SU-DHL-6 (cell line): ENCODE measurements around the gene FGFR1OP2.

Source experiments
- CTCF ChIP-seq: fragments of 200-600 bp; sonication (generic); IDR thresholded peaks from one replicate; pipeline ENCODE4 v1.5.1; 2017; ENCODE audit warnings: antibody characterized with exemption, mild to moderate bottlenecking, low read length, moderate library complexity; ENCODE audit not compliant: insufficient read depth, poor library complexity, severe bottlenecking
- EZH2phosphoT487 ChIP-seq: fragments of 200-600 bp; sonication (generic), shearing (Covaris generic); conservative IDR thresholded peaks from 2 replicates; pipeline ENCODE4 v1.6.1; 2018; ENCODE audit warnings: mild to moderate bottlenecking, antibody characterized with exemption, low read length, moderate library complexity, mixed read lengths

- TF ChIP-seq CTCF (no peak), EZH2phosphoT487 (no peak)
These were observed 49.6 kb downstream of the FGFR1OP2 start for GRCh38 chr12:26987634-26988424.
